ENCODE results near the gene ARHGAP44.

ARHGAP44 gene

GRCh38 chr17:12928736-12929135 lies 139.4 kb downstream of the ARHGAP44 start (continued):
- TF ChIP-seq ZBTB10 (tag by site-specific recombination; IDR thresholded peaks at IDR 0.05): no peak
- no peak for TF ChIP-seq TCF7L2 (IDR thresholded peaks at IDR 0.05; ENCODE audit: borderline replicate concordance, low read depth, low read length)
- TF ChIP-seq ZNF391 (tag by site-specific recombination; IDR thresholded peaks at IDR 0.05; ENCODE audit: borderline replicate concordance, low read depth): no peak
- TF ChIP-seq ZNF558 (tag by site-specific recombination; IDR thresholded peaks at IDR 0.05): no peak
- no peak for TF ChIP-seq SCRT1 (tag by site-specific recombination; IDR thresholded peaks at IDR 0.05; ENCODE audit: borderline replicate concordance)

GRCh38 chr17:12936501-12936900 lies 147.2 kb downstream of the ARHGAP44 start:
- ChIA-PET POLR2A (no interaction called here), CTCF (interaction anchor here (0.6 kb wide), 1 partner anchor 270 kb away, joined by 3 read pairs; no protein-coding TSS in a partner anchor)
- H3K9me3 ChIP-seq (ENCODE audit: control insufficient read depth, insufficient read depth, low read depth, low read length): no peaks in the 10 kb centered on the region; the same call in 1 of the 2 replicates
- no peak overlapping the region for H3K27ac ChIP-seq (ENCODE audit: extremely low read depth, low read depth, low read length)
- H3K36me3 ChIP-seq (ENCODE audit: control insufficient read depth in 2 of 2, insufficient read depth in 1 of 2, low read length in 2 of 2): peaks cover 0 to 5% of the 10 kb centered on the region in 2 experiments; a peak in 2 of 3 replicates
- no peaks in the 10 kb centered on the region for H3K4me1 ChIP-seq (ENCODE audit: control insufficient read depth, insufficient read depth, low read length)
- TF ChIP-seq TRIM28 (IDR thresholded peaks at IDR 0.05; ENCODE audit: borderline replicate concordance, low read length): no peak
- no peak overlapping the region for H3K4me3 ChIP-seq (ENCODE audit: low read depth, low read length)

GRCh38 chr17:12940699-12941098 lies 151.4 kb downstream of the ARHGAP44 start:
- no peaks in the 10 kb centered on the region for H3K4me1 ChIP-seq (ENCODE audit: control insufficient read depth, insufficient read depth, low read length)
- TF ChIP-seq PRDM4 (tag by site-specific recombination; IDR thresholded peaks at IDR 0.05) (no peak), TCF7L2 (IDR thresholded peaks at IDR 0.05; ENCODE audit: borderline replicate concordance, low read depth, low read length) (no peak)
- H3K36me3 ChIP-seq (ENCODE audit: control insufficient read depth in 2 of 2, insufficient read depth in 1 of 2, low read length in 2 of 2): peaks cover 12 to 22% of the 10 kb centered on the region in 2 experiments; a peak in 2 of 3 replicates
- ChIA-PET POLR2A (no interaction called here), CTCF (interaction anchor here (0.5 to 1.0 kb wide), 2 partner anchors 62 to 229 kb away, joined by 3 read pairs; no protein-coding TSS in a partner anchor)
- H3K4me3 ChIP-seq (ENCODE audit: low read depth, low read length): no peak overlapping the region
- no peak overlapping the region for H3K27ac ChIP-seq (ENCODE audit: extremely low read depth, low read depth, low read length)
- no peaks in the 10 kb centered on the region for H3K9me3 ChIP-seq (ENCODE audit: control insufficient read depth, insufficient read depth, low read depth, low read length)

- Histone ChIP-seq H3K36me3 (ENCODE audit: control insufficient read depth in 2 of 2, insufficient read depth in 1 of 2, low read length in 2 of 2) (peaks cover 23 to 57% of the 10 kb centered on the region in 2 experiments), H3K4me3 (ENCODE audit: low read depth, low read length) (no peak overlapping the region), H3K27ac (ENCODE audit: extremely low read depth, low read depth, low read length) (no peak overlapping the region), H3K9me3 (ENCODE audit: control insufficient read depth, insufficient read depth, low read depth, low read length) (no peaks in the 10 kb centered on the region), H3K4me1 (ENCODE audit: control insufficient read depth, insufficient read depth, low read length) (no peaks in the 10 kb centered on the region)
- CTCF ChIA-PET: interaction anchor here (0.5 to 0.7 kb wide), 2 partner anchors 74 to 181 kb away, joined by 3 to 4 read pairs; no protein-coding TSS in a partner anchor
- POLR2A ChIA-PET: no interaction called here
- TF ChIP-seq ZNF558 (tag by site-specific recombination; IDR thresholded peaks at IDR 0.05): no peak
- TF ChIP-seq TRIM28 (IDR thresholded peaks at IDR 0.05; ENCODE audit: borderline replicate concordance, low read length): no peak
- no peak for TF ChIP-seq ZNF16 (tag by site-specific recombination; IDR thresholded peaks at IDR 0.05; ENCODE audit: low read depth)
- TF ChIP-seq ZFP37 (tag by site-specific recombination; IDR thresholded peaks at IDR 0.05): no peak
- no peak for TF ChIP-seq ZSCAN30 (tag by site-specific recombination; IDR thresholded peaks at IDR 0.05)
- no peak for TF ChIP-seq ZNF830 (tag by site-specific recombination; IDR thresholded peaks at IDR 0.05; ENCODE audit: low read depth)
- no peak for TF ChIP-seq ZNF513 (tag by site-specific recombination; IDR thresholded peaks at IDR 0.05)
- no peak for TF ChIP-seq ZNF518A (tag by site-specific recombination; conservative IDR thresholded peaks at IDR 0.05; ENCODE audit: low read depth)
These were observed 157.7 kb downstream of the ARHGAP44 start for GRCh38 chr17:12947047-12947446.

Measured in HEK293 (cell line).